SK-N-SH (cell line): ENCODE measurements around the gene PRKCD. TPM values are rescaled to one million over a fixed set of nuclear protein-coding genes. Genes with fewer than 3 reads are reported as not detected.

ENCODE experiments used
- CTCF ChIA-PET: fragments of 300-600, 350-600 bp; formaldehyde crosslinking; extraction: SDS; loops from one replicate; lab custom pipeline; 2021; lab: Yijun Ruan, JAX
- POLR2A ChIA-PET: fragments of 350-600 bp; sonication (Branson Sonifier 250); formaldehyde crosslinking; extraction: SDS; loops from one replicate; lab custom pipeline; 2020; ENCODE audit warnings: antibody characterized with exemption, inconsistent platforms; lab: Yijun Ruan, JAX
- DNase-seq: peaks from one replicate; pipeline ENCODE4 v3.0.0; 2012
- H2AFZ ChIP-seq: fragments of 200-600 bp; sonication (generic); 2 replicates; pipeline ENCODE4 v1.8.1; 2016; ENCODE audit warnings: antibody characterized with exemption, mild to moderate bottlenecking, low read depth
- H3F3A ChIP-seq: fragments of 200-600 bp; sonication (generic); replicated peaks from 2 replicates; pipeline ENCODE3; 2016; ENCODE audit warnings: antibody characterized with exemption, mild to moderate bottlenecking; ENCODE audit not compliant: insufficient read depth
- H3K27ac ChIP-seq, 2 experiments: fragments of 200-500 bp in 1 of 2; fragments of 200-600 bp in 1 of 2; sonication (Bioruptor generic) in 1 of 2; sonication (generic), shearing (Covaris generic) in 1 of 2; 2 replicates each; pipeline versions ENCODE4 v1.5.1 to v1.6.1; 2014 to 2016; ENCODE audit warnings: low read depth in 2 of 2, inconsistent platforms in 1 of 2, low read length in 1 of 2, mild to moderate bottlenecking in 1 of 2, mixed read lengths in 1 of 2
- H3K27me3 ChIP-seq: fragments of 200-600 bp; sonication (generic), shearing (Covaris generic); 2 replicates; pipeline ENCODE4 v1.6.1; 2016; ENCODE audit warnings: mixed run types; ENCODE audit not compliant: insufficient read depth
- H3K36me3 ChIP-seq, 2 experiments: fragments of 200-500 bp in 1 of 2; fragments of 200-600 bp in 1 of 2; sonication (Bioruptor generic) in 1 of 2; sonication (generic) in 1 of 2; replicated peaks in 1 of 2; 2 replicates each; pipeline versions ENCODE3 to v1.5.1; 2014 to 2016; ENCODE audit warnings: low read length in 1 of 2, mild to moderate bottlenecking in 1 of 2; ENCODE audit not compliant: insufficient read depth in 2 of 2, control insufficient read depth in 1 of 2
- H3K4me1 ChIP-seq, 2 experiments: fragments of 200-500 bp in 1 of 2; fragments of 200-600 bp in 1 of 2; sonication (Bioruptor generic) in 1 of 2; sonication (generic), shearing (Covaris generic) in 1 of 2; 2 replicates each; pipeline versions ENCODE4 v1.5.1 to v1.6.1; 2014 to 2016; ENCODE audit warnings: low read depth in 1 of 2, low read length in 1 of 2, mixed run types in 1 of 2; ENCODE audit not compliant: insufficient read depth in 2 of 2, control insufficient read depth in 1 of 2
- H3K4me2 ChIP-seq: fragments of 200-600 bp; sonication (generic), shearing (Covaris generic); 2 replicates; pipeline ENCODE4 v1.6.1; 2017; ENCODE audit warnings: mixed run types
- H3K4me3 ChIP-seq, 2 experiments: fragments of 200-500 bp in 1 of 2; fragments of 200-600 bp in 1 of 2; sonication (Bioruptor generic) in 1 of 2; sonication (generic), shearing (Covaris generic) in 1 of 2; 2 replicates each; pipeline versions ENCODE4 v1.5.1 to v1.8.1; 2014 to 2016; ENCODE audit warnings: low read depth in 2 of 2, inconsistent platforms in 1 of 2, low read length in 1 of 2, mild to moderate bottlenecking in 1 of 2, mixed read lengths in 1 of 2, moderate library complexity in 1 of 2
- H3K79me2 ChIP-seq: fragments of 200-600 bp; sonication (generic); 2 replicates; pipeline ENCODE4 v1.8.1; 2017; ENCODE audit warnings: mild to moderate bottlenecking; ENCODE audit not compliant: insufficient read depth
- H3K9ac ChIP-seq: fragments of 200-600 bp; sonication (generic); 2 replicates; pipeline ENCODE4 v1.6.1; 2017; ENCODE audit warnings: mixed run types
- H3K9me2 ChIP-seq: fragments of 200-600 bp; sonication (generic); 2 replicates; pipeline ENCODE4 v1.6.1; 2017; ENCODE audit warnings: mixed run types
- H3K9me3 ChIP-seq: fragments of 200-600 bp; sonication (generic); 2 replicates; pipeline ENCODE4 v1.6.1; 2017; ENCODE audit warnings: mixed run types, mild to moderate bottlenecking, moderate library complexity
- H4K20me1 ChIP-seq: fragments of 200-600 bp; sonication (generic); 2 replicates; pipeline ENCODE4 v1.6.1; 2017; ENCODE audit warnings: mild to moderate bottlenecking, mixed run types; ENCODE audit not compliant: insufficient read depth
- CHD2 ChIP-seq: fragments of 150-350 bp; IDR thresholded peaks from 2 replicates; pipeline ENCODE4 v1.6.1; 2018; ENCODE audit warnings: low read length; ENCODE audit not compliant: partially characterized antibody
- CTCF ChIP-seq: fragments of 200-600 bp; sonication (generic); IDR thresholded peaks from 2 replicates; pipeline ENCODE4 v1.6.1; 2017; ENCODE audit warnings: antibody characterized with exemption, mild to moderate bottlenecking, moderate library complexity
- ELF1 ChIP-seq: IDR thresholded peaks from 2 replicates; pipeline ENCODE4 v1.4.0; 2012
- EP300 ChIP-seq, 2 experiments: IDR thresholded peaks; 2 replicates each; pipeline versions ENCODE4 v1.4.0 to v1.6.1; 2012; ENCODE audit warnings: borderline replicate concordance in 1 of 2, low read depth in 1 of 2, low read length in 1 of 2
- EZH2phosphoT487 ChIP-seq: fragments of 200-600 bp; sonication (generic); IDR thresholded peaks from 2 replicates; pipeline ENCODE4 v1.6.1; 2017; ENCODE audit warnings: low read depth, mixed run types, mild to moderate bottlenecking, antibody characterized with exemption, moderate library complexity, borderline replicate concordance
- FOSL2 ChIP-seq: IDR thresholded peaks from 2 replicates; pipeline ENCODE4 v1.4.0; 2012; ENCODE audit warnings: low read depth, mild to moderate bottlenecking, moderate library complexity, borderline replicate concordance
- FOXM1 ChIP-seq: IDR thresholded peaks from 2 replicates; pipeline ENCODE4 v1.4.0; 2012; ENCODE audit warnings: low read depth, mild to moderate bottlenecking
- GATA2 ChIP-seq: sonication (generic); formaldehyde crosslinking; IDR thresholded peaks from 2 replicates; pipeline ENCODE4 v1.5.0; 2020; ENCODE audit warnings: mild to moderate bottlenecking, missing genetic modification reagents
- JUND ChIP-seq: IDR thresholded peaks from 2 replicates; pipeline ENCODE4 v1.4.0; 2012
- MEF2A ChIP-seq: IDR thresholded peaks from 2 replicates; pipeline ENCODE4 v1.4.0; 2012; ENCODE audit warnings: low read depth, borderline replicate concordance
- NFIC ChIP-seq: IDR thresholded peaks from 2 replicates; pipeline ENCODE4 v1.4.0; 2012; ENCODE audit warnings: borderline replicate concordance
- POLR2AphosphoS5 ChIP-seq: IDR thresholded peaks from 2 replicates; pipeline ENCODE4 v1.6.1; 2012; ENCODE audit warnings: low read depth, low read length
- RAD21 ChIP-seq: IDR thresholded peaks from 2 replicates; pipeline ENCODE4 v1.6.1; 2012; ENCODE audit warnings: mild to moderate bottlenecking, low read length
- RCOR1 ChIP-seq: fragments of 150-350 bp; IDR thresholded peaks from 2 replicates; pipeline ENCODE4 v1.6.1; 2017; ENCODE audit warnings: antibody characterized with exemption, low read length
- RXRA ChIP-seq: IDR thresholded peaks from 2 replicates; pipeline ENCODE4 v1.4.0; 2012; ENCODE audit warnings: low read depth, mild to moderate bottlenecking, borderline replicate concordance
- TCF12 ChIP-seq: IDR thresholded peaks from 2 replicates; pipeline ENCODE4 v1.4.0; 2012
- USF2 ChIP-seq: fragments of 150-350 bp; IDR thresholded peaks from 2 replicates; pipeline ENCODE4 v1.6.1; 2017; ENCODE audit warnings: antibody characterized with exemption, low read length, low read depth, borderline replicate concordance
- ZBTB33 ChIP-seq: IDR thresholded peaks from 2 replicates; pipeline ENCODE4 v1.4.0; 2012; ENCODE audit warnings: low read depth, borderline replicate concordance
- WGBS: methylation state at CpG from one replicate; pipeline ENCODE4 v1.1.6; 2017; ENCODE audit warnings: low lambda C conversion rate; 5-methylcytosine and 5-hydroxymethylcytosine counted together
- polyA plus RNA-seq, 3 experiments: library from polyadenylated mRNA; depleted of rRNA; stranded (reverse); fragments of >200 nt; gene quantifications; 2 replicates each; pipeline ENCODE4 v1.2.3, GENCODE V29; 2012
- TF ChIP-seq, protein P1 (sequence below): fragments of 150-350 bp; IDR thresholded peaks from 2 replicates; pipeline ENCODE4 v1.6.1; 2016; ENCODE audit warnings: mild to moderate bottlenecking, low read depth, low read length
- TF ChIP-seq, protein P2 (sequence below): IDR thresholded peaks from 2 replicates; pipeline ENCODE4 v1.4.0; 2012; ENCODE audit warnings: low read depth, borderline replicate concordance

The PRKCD gene
- polyA plus RNA-seq, 1 of the 3 experiments (the other 2 are of a cell fraction): 29.0 TPM

DNA sequence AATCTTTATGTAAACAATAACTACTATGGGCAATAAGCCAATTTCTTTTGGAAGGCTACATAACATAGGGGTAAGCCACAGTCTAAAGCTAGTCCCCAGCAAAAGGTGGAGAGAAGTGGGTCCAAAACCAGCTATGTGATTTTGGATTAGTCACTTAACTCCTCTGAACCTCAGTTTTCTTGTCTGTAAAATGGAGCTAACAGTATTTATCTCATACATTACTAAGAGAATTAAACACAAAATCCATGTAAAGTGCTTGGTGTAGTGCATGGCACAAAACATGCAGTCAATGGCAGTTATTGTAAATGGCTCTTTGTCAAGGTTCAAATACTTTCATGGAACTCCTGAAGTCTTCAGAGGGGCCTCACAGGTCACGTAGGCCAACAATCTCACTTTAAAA, 44.1 kb upstream of the PRKCD start:
- no peaks in the 10 kb centered on the region for H3K79me2 ChIP-seq
- DNase-seq: no peak
- H3K9ac ChIP-seq: no peak overlapping the region
- H3K27ac ChIP-seq: no peak overlapping the region
- no peaks in the 10 kb centered on the region for H3K9me2 ChIP-seq
- H4K20me1 ChIP-seq: no peaks in the 10 kb centered on the region
- no peaks in the 10 kb centered on the region for H3F3A ChIP-seq
- WGBS: 100% methylated on average over 1 of the region's 1 CpG
- H3K27me3 ChIP-seq: no peaks in the 10 kb centered on the region
- no peak overlapping the region for H2AFZ ChIP-seq
- no peak overlapping the region for H3K4me2 ChIP-seq
- TF ChIP-seq RCOR1: no peak
- TF ChIP-seq EZH2phosphoT487: no peak
- H3K36me3 ChIP-seq: peaks cover 46 to 53% of the 10 kb centered on the region in 2 experiments
- ChIA-PET POLR2A (no interaction called here), CTCF (interaction anchor here (1.0 to 15.2 kb wide), 4 partner anchors 13 to 81 kb away, joined by 3 to 206 read pairs (median 4); partner anchors contain the start of gene RFT1)
- no peaks in the 10 kb centered on the region for H3K9me3 ChIP-seq
- peaks cover 0 to 12% of the 10 kb centered on the region in 2 experiments; a peak in 1 of 4 replicates for H3K4me1 ChIP-seq
- no peak overlapping the region for H3K4me3 ChIP-seq

DNA sequence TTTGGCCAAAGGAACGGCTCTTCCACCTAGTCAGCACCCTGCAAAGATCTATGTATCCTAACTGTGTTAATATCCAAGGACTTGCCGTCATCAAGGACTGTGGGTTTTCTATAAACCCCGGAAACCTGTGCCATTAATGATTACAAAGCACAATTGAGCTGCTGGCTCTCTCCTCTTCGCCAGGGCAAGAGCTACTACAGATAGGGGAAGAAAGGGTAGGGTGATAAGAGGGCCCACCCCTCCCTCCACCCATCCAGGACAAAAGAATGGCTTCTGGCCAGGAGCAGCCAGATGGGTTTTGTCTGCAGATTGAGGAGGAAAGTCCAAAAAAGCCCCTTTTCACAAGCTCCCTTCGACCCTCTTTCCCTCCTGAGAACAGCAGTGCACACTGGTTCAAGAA, 40.7 kb upstream of the PRKCD start:
- Histone ChIP-seq H3F3A (no peaks in the 10 kb centered on the region), H2AFZ (no peak overlapping the region), H3K9ac (no peak overlapping the region), H3K27ac (no peak overlapping the region), H3K9me3 (no peaks in the 10 kb centered on the region), H3K79me2 (no peaks in the 10 kb centered on the region), H3K4me1 (peaks cover 0 to 2% of the 10 kb centered on the region in 2 experiments; a peak in 1 of 4 replicates), H3K4me3 (no peak overlapping the region), H3K9me2 (no peaks in the 10 kb centered on the region), H3K36me3 (peaks cover 55 to 82% of the 10 kb centered on the region in 2 experiments), H4K20me1 (no peaks in the 10 kb centered on the region), H3K27me3 (no peaks in the 10 kb centered on the region), H3K4me2 (no peak overlapping the region)
- WGBS: 96% methylated on average over 5 of the region's 5 CpGs
- POLR2A ChIA-PET: no interaction called here
- no peak for DNase-seq
- TF ChIP-seq FOXM1 (no peak), ZBTB33 (no peak), POLR2AphosphoS5 (no peak), CTCF (no peak), MEF2A (no peak), ELF1 (no peak), JUND (no peak), TCF12 (no peak), RCOR1 (no peak), FOSL2 (no peak), NFIC (no peak), USF2 (no peak), RAD21 (no peak), EP300 (IDR thresholded peaks at IDR 0.05; ENCODE audit: borderline replicate concordance in 1 of 2, low read depth in 1 of 2, low read length in 1 of 2) (no peak), RXRA (no peak), CHD2 (no peak), GATA2 (CRISPR knock-in tag) (no peak)
- TF ChIP-seq, protein P1, sequence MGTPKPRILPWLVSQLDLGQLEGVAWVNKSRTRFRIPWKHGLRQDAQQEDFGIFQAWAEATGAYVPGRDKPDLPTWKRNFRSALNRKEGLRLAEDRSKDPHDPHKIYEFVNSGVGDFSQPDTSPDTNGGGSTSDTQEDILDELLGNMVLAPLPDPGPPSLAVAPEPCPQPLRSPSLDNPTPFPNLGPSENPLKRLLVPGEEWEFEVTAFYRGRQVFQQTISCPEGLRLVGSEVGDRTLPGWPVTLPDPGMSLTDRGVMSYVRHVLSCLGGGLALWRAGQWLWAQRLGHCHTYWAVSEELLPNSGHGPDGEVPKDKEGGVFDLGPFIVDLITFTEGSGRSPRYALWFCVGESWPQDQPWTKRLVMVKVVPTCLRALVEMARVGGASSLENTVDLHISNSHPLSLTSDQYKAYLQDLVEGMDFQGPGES: no peak
- TF ChIP-seq, protein P2, sequence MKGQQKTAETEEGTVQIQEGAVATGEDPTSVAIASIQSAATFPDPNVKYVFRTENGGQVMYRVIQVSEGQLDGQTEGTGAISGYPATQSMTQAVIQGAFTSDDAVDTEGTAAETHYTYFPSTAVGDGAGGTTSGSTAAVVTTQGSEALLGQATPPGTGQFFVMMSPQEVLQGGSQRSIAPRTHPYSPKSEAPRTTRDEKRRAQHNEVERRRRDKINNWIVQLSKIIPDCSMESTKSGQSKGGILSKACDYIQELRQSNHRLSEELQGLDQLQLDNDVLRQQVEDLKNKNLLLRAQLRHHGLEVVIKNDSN: no peak
- CTCF ChIA-PET: interaction anchor here (1.2 to 15.2 kb wide), 5 partner anchors 15 to 100 kb away, joined by 3 to 206 read pairs (median 3); no protein-coding TSS in a partner anchor
